ENCODE results near the gene ORC5. TPM values are rescaled to one million over a fixed set of nuclear protein-coding genes. Genes with fewer than 3 reads are reported as not detected.

ORC5 gene
- total and polyA plus RNA-seq, 2 of the 13 experiments (the other 11 are each of a cell fraction or from before 2014, with no cell fraction given): 4.8 to 18.8 TPM

GRCh38 chr7:104230606-104231005, 22.8 kb upstream of the ORC5 start:
- Histone ChIP-seq H3K36me3 (replicated peaks in 1 of 2; ENCODE audit: control insufficient read depth in 1 of 2, insufficient read depth in 2 of 2, low read length in 2 of 2) (no peaks in the 10 kb centered on the region), H4K20me1 (ENCODE audit: insufficient read depth, low read length) (no peaks in the 10 kb centered on the region), H3K27ac (ENCODE audit: extremely low read length, insufficient read depth, low read length) (no peak overlapping the region), H3K79me2 (ENCODE audit: insufficient read depth, low read length) (no peaks in the 10 kb centered on the region), H2AFZ (ENCODE audit: low read length) (no peak overlapping the region), H3K4me2 (ENCODE audit: low read depth, low read length) (no peak overlapping the region), H3K9ac (ENCODE audit: insufficient read depth, low read depth, low read length) (no peak overlapping the region), H3K9me3 (ENCODE audit: low read length) (no peaks in the 10 kb centered on the region), H3K27me3 (ENCODE audit: control insufficient read depth in 1 of 2, insufficient read depth in 2 of 2, low read length in 2 of 2) (no peaks in the 10 kb centered on the region), H3K4me3 (replicated peaks in 1 of 3; ENCODE audit: insufficient read depth in 1 of 3, low read depth in 2 of 3, low read length in 3 of 3) (no peak overlapping the region), H3K4me1 (ENCODE audit: insufficient read depth, low read length) (no peaks in the 10 kb centered on the region)
- in situ Hi-C loops (cut with HindIII; ENCODE audit: extremely low pct_ligation_motif_present, low pct_unique_long_range_greater_than_20kb) (loop anchor here (10.0 kb wide), 1 partner anchor 614 kb away; no protein-coding TSS in a partner anchor), intact Hi-C loops (cut with micrococcal nuclease; ENCODE audit: unreplicated experiment) (loop anchor here (1.0 to 5.0 kb wide), 4 partner anchors 22 to 687 kb away; no protein-coding TSS in a partner anchor)
- WGBS (ENCODE audit: low lambda C conversion rate): 20% methylated on average over 4 of the region's 4 CpGs
- no peak for TF ChIP-seq NCOA5 (CRISPR knock-in tag; IDR thresholded peaks at IDR 0.05)
- TF ChIP-seq ZNF777 (CRISPR knock-in tag; IDR thresholded peaks at IDR 0.05): no peak
- no peak for TF ChIP-seq ARNT2 (CRISPR knock-in tag; IDR thresholded peaks at IDR 0.05; ENCODE audit: low read depth)
- no peak for TF ChIP-seq GATA4 (IDR thresholded peaks at IDR 0.05; ENCODE audit: borderline replicate concordance, low read depth)
- no peak for TF ChIP-seq ZNF782 (CRISPR knock-in tag; IDR thresholded peaks at IDR 0.05; ENCODE audit: borderline replicate concordance)
- TF ChIP-seq, protein P1, sequence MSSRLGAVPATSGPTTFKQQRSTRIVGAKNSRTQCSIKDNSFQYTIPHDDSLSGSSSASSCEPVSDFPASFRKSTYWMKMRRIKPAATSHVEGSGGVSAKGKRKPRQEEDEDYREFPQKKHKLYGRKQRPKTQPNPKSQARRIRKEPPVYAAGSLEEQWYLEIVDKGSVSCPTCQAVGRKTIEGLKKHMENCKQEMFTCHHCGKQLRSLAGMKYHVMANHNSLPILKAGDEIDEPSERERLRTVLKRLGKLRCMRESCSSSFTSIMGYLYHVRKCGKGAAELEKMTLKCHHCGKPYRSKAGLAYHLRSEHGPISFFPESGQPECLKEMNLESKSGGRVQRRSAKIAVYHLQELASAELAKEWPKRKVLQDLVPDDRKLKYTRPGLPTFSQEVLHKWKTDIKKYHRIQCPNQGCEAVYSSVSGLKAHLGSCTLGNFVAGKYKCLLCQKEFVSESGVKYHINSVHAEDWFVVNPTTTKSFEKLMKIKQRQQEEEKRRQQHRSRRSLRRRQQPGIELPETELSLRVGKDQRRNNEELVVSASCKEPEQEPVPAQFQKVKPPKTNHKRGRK (CRISPR knock-in tag; IDR thresholded peaks at IDR 0.05): no peak
- no peak for TF ChIP-seq WIZ (CRISPR knock-in tag; IDR thresholded peaks at IDR 0.05)
- no peak for TF ChIP-seq PHF21A (CRISPR knock-in tag; IDR thresholded peaks at IDR 0.05)
- TF ChIP-seq ZNF232 (CRISPR knock-in tag; IDR thresholded peaks at IDR 0.05; ENCODE audit: borderline replicate concordance): no peak
- no peak for TF ChIP-seq HNRNPUL1 (IDR thresholded peaks at IDR 0.05; ENCODE audit: low read depth, low read length)
- no peak for TF ChIP-seq TEAD3 (CRISPR knock-in tag; optimal IDR thresholded peaks at IDR 0.05; ENCODE audit: borderline replicate concordance)
- TF ChIP-seq NBN (conservative IDR thresholded peaks at IDR 0.05): no peak
- TF ChIP-seq NFAT5 (CRISPR knock-in tag; IDR thresholded peaks at IDR 0.05): no peak
- TF ChIP-seq HOXA3 (CRISPR knock-in tag; IDR thresholded peaks at IDR 0.05): no peak
- ATAC-seq: no peak
- DNase-seq (ENCODE audit: low spot score): no peak
- no TSS peak for BruUV-seq (replicated peaks)
- CTCF ChIA-PET (ENCODE audit: low intra/inter-chr PET ratio, low total read pairs): interaction anchor here (1.3 kb wide), 1 partner anchor 37 kb away, joined by 5 read pairs; no protein-coding TSS in a partner anchor
- POLR2A ChIA-PET: no interaction called here
- FAIRE-seq: no peak

Measured in HepG2 (cell line).